Cardiac muscle cell (in vitro differentiated cells and primary cell): ENCODE results near the gene TTBK1. TPM values are rescaled to one million over a fixed set of nuclear protein-coding genes. Genes with fewer than 3 reads are reported as not detected.
"Not testable (repeated sequence)": the region's sequence is repeated elsewhere in the genome, so short reads cannot be mapped to it uniquely, and the experiment has no call there.

Experiments
- DNase-seq, 2 donors: peaks; one replicate each; pipeline versions ENCODE4 v3.0.0 to v3.0.0-alpha.2; 2010 to 2017; ENCODE audit warnings: low read depth in 1 of 2, low spot score in 1 of 2
- H3K27ac ChIP-seq: fragments of 200-600 bp; sonication (generic); 2 replicates; pipeline ENCODE4 v1.5.1; 2016
- H3K27me3 ChIP-seq: fragments of 200-600 bp; sonication (generic); 2 replicates; pipeline ENCODE4 v1.6.0; 2016; ENCODE audit warnings: control low read depth
- H3K36me3 ChIP-seq: fragments of 200-600 bp; sonication (generic); 2 replicates; pipeline ENCODE4 v1.5.1; 2016; ENCODE audit warnings: control low read depth
- H3K4me1 ChIP-seq: fragments of 200-600 bp; sonication (generic); 2 replicates; pipeline ENCODE4 v1.8.1; 2017; ENCODE audit warnings: low read depth, mild to moderate bottlenecking, mixed run types
- H3K4me3 ChIP-seq: fragments of 200-600 bp; sonication (generic); 2 replicates; pipeline ENCODE4 v1.5.1; 2016; ENCODE audit warnings: mild to moderate bottlenecking
- H3K9me3 ChIP-seq: fragments of 200-600 bp; sonication (generic); 2 replicates; pipeline ENCODE4 v1.5.1; 2017; ENCODE audit warnings: low read depth, mild to moderate bottlenecking, control low read depth
- CTCF ChIP-seq: IDR thresholded peaks from 2 replicates; pipeline ENCODE4 v1.5.1; 2012; ENCODE audit warnings: low read depth, mild to moderate bottlenecking, low read length
- polyA plus RNA-seq: library from polyadenylated mRNA; unstranded; fragments of >200 nt; fragmentation: Nextera tagmentation; extraction: Ambion mirVana; gene quantifications from 2 replicates; pipeline ENCODE4 v1.2.1, GENCODE V29; 2016
- total RNA-seq: library from RNA; depleted of rRNA; stranded (reverse); fragments of >200 nt; gene quantifications from 2 replicates; pipeline ENCODE4 v1.2.3, GENCODE V29; 2016

Gene TTBK1
- total and polyA plus RNA-seq, 2 experiments from 2014 or later: 0.15 to 1.0 TPM

- H3K9me3 ChIP-seq: no peaks in the 10 kb centered on the region
- no peaks in the 10 kb centered on the region for H3K27me3 ChIP-seq
- no peak overlapping the region for H3K4me3 ChIP-seq
- no peaks in the 10 kb centered on the region for H3K36me3 ChIP-seq
- no peak overlapping the region for H3K27ac ChIP-seq
- H3K4me1 ChIP-seq: no peaks in the 10 kb centered on the region
- DNase-seq: no peak
- no peak for TF ChIP-seq CTCF
These were observed 55.5 kb downstream of the TTBK1 start for GRCh38 chr6:43298565-43299337.

DNA sequence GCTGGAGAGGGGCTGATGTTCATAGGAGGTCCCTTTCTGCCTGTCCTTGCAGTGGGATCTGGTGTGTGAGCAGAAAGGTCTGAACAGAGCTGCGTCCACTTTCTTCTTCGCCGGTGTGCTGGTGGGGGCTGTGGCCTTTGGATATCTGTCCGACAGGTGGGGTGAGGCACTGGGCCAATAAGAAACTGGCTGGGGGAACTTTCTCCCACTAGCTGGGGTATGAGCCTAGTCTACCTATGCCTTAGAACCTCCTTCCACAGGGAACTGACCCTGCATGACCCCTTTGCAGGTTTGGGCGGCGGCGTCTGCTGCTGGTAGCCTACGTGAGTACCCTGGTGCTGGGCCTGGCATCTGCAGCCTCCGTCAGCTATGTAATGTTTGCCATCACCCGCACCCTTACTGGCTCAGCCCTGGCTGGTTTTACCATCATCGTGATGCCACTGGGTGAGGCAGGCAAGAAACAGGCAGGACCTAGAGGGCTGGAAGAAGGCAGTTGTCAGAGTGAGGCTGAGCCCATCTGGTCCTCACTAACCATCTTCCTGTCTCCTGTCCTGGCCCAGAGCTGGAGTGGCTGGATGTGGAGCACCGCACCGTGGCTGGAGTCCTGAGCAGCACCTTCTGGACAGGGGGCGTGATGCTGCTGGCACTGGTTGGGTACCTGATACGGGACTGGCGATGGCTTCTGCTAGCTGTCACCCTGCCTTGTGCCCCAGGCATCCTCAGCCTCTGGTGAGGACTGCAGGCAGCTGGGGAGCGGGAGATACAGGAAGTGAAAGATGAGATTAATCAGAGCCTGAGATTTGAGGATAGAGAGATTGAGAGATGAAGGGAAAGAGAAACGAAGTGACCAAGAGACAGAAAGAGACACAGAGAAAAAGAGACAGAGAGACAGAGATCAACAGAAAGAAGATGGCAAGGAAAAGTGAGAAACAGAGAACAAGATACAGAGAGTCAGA lies 56.3 kb downstream of the TTBK1 start:
- no peak for DNase-seq
- Histone ChIP-seq H3K4me3 (no peak overlapping the region), H3K9me3 (no peaks in the 10 kb centered on the region), H3K27ac (no peak overlapping the region), H3K4me1 (no peaks in the 10 kb centered on the region), H3K27me3 (no peaks in the 10 kb centered on the region), H3K36me3 (no peaks in the 10 kb centered on the region)
- TF ChIP-seq CTCF: no peak

- Histone ChIP-seq H3K27me3 (no peaks in the 10 kb centered on the region), H3K4me1 (no peaks in the 10 kb centered on the region), H3K4me3 (no peak overlapping the region), H3K36me3 (no peaks in the 10 kb centered on the region), H3K27ac (no peak overlapping the region), H3K9me3 (no peaks in the 10 kb centered on the region)
- no peak for DNase-seq
- no peak for TF ChIP-seq CTCF
These were observed 58.0 kb downstream of the TTBK1 start for GRCh38 chr6:43301081-43301870.

DNA sequence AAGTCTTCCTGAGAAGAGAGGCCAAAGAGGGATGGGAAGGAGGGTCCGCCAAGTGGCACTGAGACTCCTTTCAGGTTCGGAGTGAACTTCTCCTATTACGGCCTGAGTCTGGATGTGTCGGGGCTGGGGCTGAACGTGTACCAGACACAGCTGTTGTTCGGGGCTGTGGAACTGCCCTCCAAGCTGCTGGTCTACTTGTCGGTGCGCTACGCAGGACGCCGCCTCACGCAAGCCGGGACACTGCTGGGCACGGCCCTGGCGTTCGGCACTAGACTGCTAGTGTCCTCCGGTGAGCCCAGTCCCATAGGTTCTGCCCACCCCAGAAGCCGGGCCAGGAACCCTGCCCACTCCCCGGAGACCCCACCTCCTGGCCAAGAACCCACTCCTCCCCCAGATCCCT lies 58.8 kb downstream of the TTBK1 start:
- no peaks in the 10 kb centered on the region for H3K27me3 ChIP-seq
- no peak for TF ChIP-seq CTCF
- no peak overlapping the region for H3K4me3 ChIP-seq
- H3K4me1 ChIP-seq: no peaks in the 10 kb centered on the region
- no peaks in the 10 kb centered on the region for H3K36me3 ChIP-seq
- no peak overlapping the region for H3K27ac ChIP-seq
- H3K9me3 ChIP-seq: no peaks in the 10 kb centered on the region
- DNase-seq: no peak

- H3K9me3 ChIP-seq, H3K27ac ChIP-seq, H3K27me3 ChIP-seq, DNase-seq, H3K4me3 ChIP-seq, H3K36me3 ChIP-seq, H3K4me1 ChIP-seq: not testable (repeated sequence)
These were observed 59.7 kb downstream of the TTBK1 start for GRCh38 chr6:43303006-43303405.
